Fibroblast of lung (primary cell): ENCODE measurements around the gene ACTRT2. TPM values are rescaled to one million over a fixed set of nuclear protein-coding genes. Genes with fewer than 3 reads are reported as not detected.
A peak's percentile ranks its signal among the peaks of the same experiment; 100 is the strongest.

Experiments used
- DNase-seq, 2 donors: peaks; one replicate each; pipeline versions ENCODE4 v3.0.0 to v3.0.0-alpha.2; 2010; ENCODE audit warnings: low read depth in 2 of 2
- H2AFZ ChIP-seq: 2 replicates; pipeline ENCODE4 v1.5.1; 2012; ENCODE audit warnings: low read length, control low read depth, inconsistent platforms
- H3K27ac ChIP-seq: 2 replicates; pipeline ENCODE4 v1.5.1; 2011; ENCODE audit warnings: low read length, control low read depth; ENCODE audit not compliant: insufficient read depth
- H3K27me3 ChIP-seq: 2 replicates; pipeline ENCODE4 v1.5.1; 2011; ENCODE audit warnings: mild to moderate bottlenecking, low read length; ENCODE audit not compliant: control insufficient read depth, insufficient read depth
- H3K36me3 ChIP-seq: 2 replicates; pipeline ENCODE4 v1.5.1; 2011; ENCODE audit warnings: low read length; ENCODE audit not compliant: control insufficient read depth, insufficient read depth
- H3K4me1 ChIP-seq: 2 replicates; pipeline ENCODE4 v1.5.1; 2011; ENCODE audit warnings: low read length; ENCODE audit not compliant: control insufficient read depth, insufficient read depth; ENCODE audit errors: extremely low read depth
- H3K4me2 ChIP-seq: 2 replicates; pipeline ENCODE4 v1.5.1; 2011; ENCODE audit warnings: low read length, control low read depth; ENCODE audit not compliant: insufficient read depth; ENCODE audit errors: extremely low read depth
- H3K4me3 ChIP-seq, 4 experiments: fragments of 200-600 bp in 1 of 4; sonication (generic) in 1 of 4; replicated peaks in 1 of 4; 2 replicates each; pipeline ENCODE4 v1.5.1; 2011 to 2016; ENCODE audit warnings: low read length in 4 of 4, low read depth in 3 of 4, mild to moderate bottlenecking in 3 of 4, control low read depth in 2 of 4, inconsistent platforms in 1 of 4, mixed read lengths in 1 of 4; ENCODE audit not compliant: insufficient read depth in 1 of 4; ENCODE audit errors: control extremely low read depth in 1 of 4
- H3K79me2 ChIP-seq: 2 replicates; pipeline ENCODE4 v1.5.1; 2012; ENCODE audit warnings: mild to moderate bottlenecking, low read length, inconsistent platforms; ENCODE audit not compliant: control insufficient read depth, insufficient read depth
- H3K9ac ChIP-seq: 2 replicates; pipeline ENCODE4 v1.5.1; 2011; ENCODE audit warnings: mild to moderate bottlenecking, low read length, control low read depth; ENCODE audit not compliant: insufficient read depth
- H3K9me3 ChIP-seq: 2 replicates; pipeline ENCODE4 v1.5.1; 2012; ENCODE audit warnings: low read depth, low read length; ENCODE audit not compliant: control insufficient read depth, insufficient read depth
- H4K20me1 ChIP-seq: 2 replicates; pipeline ENCODE4 v1.5.1; 2011; ENCODE audit warnings: low read length; ENCODE audit not compliant: control insufficient read depth, insufficient read depth; ENCODE audit errors: extremely low read depth
- EZH2 ChIP-seq: IDR thresholded peaks from 2 replicates; pipeline ENCODE4 v1.5.1; 2012; ENCODE audit warnings: low read length, control low read depth, mild to moderate bottlenecking; ENCODE audit errors: missing control alignments
- polyA plus RNA-seq, 2 donors: library from polyadenylated mRNA; depleted of rRNA in 1 of 2; stranded (reverse) in 1 of 2; unstranded in 1 of 2; fragments of >200 nt; gene quantifications; 2 replicates each; pipeline ENCODE4 v1.2.1, GENCODE V29; 2011 to 2012; ENCODE audit warnings: missing spikeins in 1 of 2
- total RNA-seq: library from RNA; depleted of rRNA; stranded (reverse); fragments of >200 nt; gene quantifications from 2 replicates; pipeline ENCODE4 v1.2.1, GENCODE V29; 2014
- TF ChIP-seq, protein P1 (sequence below), 2 donors: IDR thresholded peaks in 1 of 2; conservative IDR thresholded peaks in 1 of 2; 1 replicate in 1 of 2; 2 replicates in 1 of 2; pipeline ENCODE4 v1.5.1; 2011 to 2012; ENCODE audit warnings: low read length in 2 of 2, control low read depth in 1 of 2, inconsistent platforms in 1 of 2, low read depth in 1 of 2, mild to moderate bottlenecking in 1 of 2

ACTRT2 gene
- total and polyA plus RNA-seq, 2 donors (not counting 1 experiment from before 2014, with no cell fraction given): not detected

DNA sequence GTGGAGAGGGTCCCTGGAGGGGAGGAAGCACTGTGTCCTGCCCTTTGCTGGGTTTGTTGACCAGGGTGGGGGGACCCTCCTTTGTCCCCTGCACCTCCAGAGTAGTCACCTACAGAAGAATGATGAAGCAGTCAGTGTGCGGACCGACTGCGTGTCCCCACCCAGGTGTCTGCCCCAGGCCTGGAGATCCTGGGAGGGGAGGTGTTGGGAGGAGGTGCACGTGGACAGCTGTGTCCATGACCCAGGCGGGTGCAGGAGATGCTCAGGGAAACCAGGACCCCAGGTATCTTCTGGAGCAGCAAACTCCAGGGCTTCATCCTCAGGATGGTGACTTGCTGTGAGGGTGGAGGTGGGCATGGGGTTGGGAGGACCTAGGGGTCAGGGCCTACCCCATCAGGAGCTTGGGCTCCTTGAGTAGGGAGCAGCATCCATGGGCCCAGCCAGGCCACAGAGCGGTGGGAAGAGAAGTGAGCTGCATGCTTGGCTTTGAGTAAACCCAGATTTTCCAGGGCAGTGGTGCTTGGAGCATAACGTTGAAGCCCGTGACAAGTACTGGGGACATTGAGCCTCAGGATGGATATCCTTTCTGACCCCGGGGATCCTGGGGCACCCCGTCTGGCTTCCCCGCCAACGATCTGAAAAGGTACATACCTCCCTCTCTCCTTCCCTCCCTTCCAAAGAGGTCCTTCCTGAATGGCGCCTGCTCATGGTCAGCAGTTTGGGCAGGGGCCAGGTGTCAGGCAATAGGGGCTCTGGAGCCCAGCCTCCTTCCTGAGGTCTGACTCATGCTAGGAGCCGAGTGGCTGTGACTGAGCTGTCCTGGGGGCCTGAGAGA, 13.7 kb downstream of the ACTRT2 start:
- Histone ChIP-seq H3K9ac (no peak overlapping the region), H3K27ac (no peak overlapping the region), H3K36me3 (no peaks in the 10 kb centered on the region), H3K4me3 (no peak overlapping the region), H3K79me2 (no peaks in the 10 kb centered on the region), H3K4me1 (no peaks in the 10 kb centered on the region), H3K4me2 (no peak overlapping the region), H3K27me3 (no peaks in the 10 kb centered on the region), H2AFZ (no peak overlapping the region), H4K20me1 (no peaks in the 10 kb centered on the region), H3K9me3 (no peaks in the 10 kb centered on the region)
- TF ChIP-seq, protein P1, sequence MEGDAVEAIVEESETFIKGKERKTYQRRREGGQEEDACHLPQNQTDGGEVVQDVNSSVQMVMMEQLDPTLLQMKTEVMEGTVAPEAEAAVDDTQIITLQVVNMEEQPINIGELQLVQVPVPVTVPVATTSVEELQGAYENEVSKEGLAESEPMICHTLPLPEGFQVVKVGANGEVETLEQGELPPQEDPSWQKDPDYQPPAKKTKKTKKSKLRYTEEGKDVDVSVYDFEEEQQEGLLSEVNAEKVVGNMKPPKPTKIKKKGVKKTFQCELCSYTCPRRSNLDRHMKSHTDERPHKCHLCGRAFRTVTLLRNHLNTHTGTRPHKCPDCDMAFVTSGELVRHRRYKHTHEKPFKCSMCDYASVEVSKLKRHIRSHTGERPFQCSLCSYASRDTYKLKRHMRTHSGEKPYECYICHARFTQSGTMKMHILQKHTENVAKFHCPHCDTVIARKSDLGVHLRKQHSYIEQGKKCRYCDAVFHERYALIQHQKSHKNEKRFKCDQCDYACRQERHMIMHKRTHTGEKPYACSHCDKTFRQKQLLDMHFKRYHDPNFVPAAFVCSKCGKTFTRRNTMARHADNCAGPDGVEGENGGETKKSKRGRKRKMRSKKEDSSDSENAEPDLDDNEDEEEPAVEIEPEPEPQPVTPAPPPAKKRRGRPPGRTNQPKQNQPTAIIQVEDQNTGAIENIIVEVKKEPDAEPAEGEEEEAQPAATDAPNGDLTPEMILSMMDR (conservative IDR thresholded peaks at IDR 0.05 in 1 of 2, IDR thresholded peaks at IDR 0.05 in 1 of 2; ENCODE audit: low read depth in 1 of 2, low read length in 2 of 2): no peak
- TF ChIP-seq EZH2: no peak
- peak in 1 of 2 donors; percentile 1 for DNase-seq

DNA sequence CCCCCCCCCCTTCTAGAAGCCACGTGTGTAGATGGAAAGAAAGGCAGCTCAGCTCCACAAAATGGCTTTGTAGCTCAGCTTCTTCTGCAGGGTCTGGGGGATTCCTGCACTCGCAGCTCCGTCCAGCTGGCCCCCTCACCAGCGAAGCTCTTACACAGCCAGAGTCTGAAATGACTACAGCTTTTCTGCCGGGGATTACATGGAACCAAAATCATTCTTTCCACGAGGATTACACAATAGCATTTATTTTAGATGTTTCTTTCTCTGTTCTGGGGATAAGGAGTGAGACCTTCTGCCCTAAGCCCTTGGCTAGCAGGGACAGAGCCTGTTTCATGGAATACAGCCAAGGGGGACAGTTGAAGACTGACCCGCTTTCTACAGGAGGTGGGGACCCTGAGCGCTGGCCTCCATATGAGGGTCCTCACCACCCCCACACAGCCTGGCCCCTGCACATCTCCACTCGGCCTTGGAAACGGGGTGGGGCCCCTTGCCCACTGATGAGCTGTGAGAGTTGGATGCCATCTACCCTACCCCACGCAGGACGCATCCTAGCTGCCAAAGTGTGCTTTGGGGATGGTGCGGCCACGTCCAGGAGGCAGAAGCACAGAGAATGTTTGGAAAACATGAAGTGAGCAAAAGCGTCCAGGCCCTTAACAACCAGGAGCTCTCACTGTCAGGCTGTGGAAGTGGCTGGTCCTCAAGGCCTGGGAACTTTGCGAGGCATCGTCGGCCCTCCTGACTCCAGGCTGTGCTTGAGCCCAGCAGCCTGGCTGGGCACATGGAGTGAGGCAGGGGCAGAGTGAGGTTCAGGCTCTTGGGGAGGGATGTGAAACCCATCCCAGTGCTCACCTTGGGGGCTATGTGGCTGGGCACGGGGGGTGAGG, 14.5 kb downstream of the ACTRT2 start:
- H3K36me3 ChIP-seq: no peaks in the 10 kb centered on the region
- H3K4me3 ChIP-seq: no peak overlapping the region
- H4K20me1 ChIP-seq: no peaks in the 10 kb centered on the region
- no peak overlapping the region for H3K27ac ChIP-seq
- no peak overlapping the region for H3K9ac ChIP-seq
- no peak overlapping the region for H3K4me2 ChIP-seq
- H3K27me3 ChIP-seq: no peaks in the 10 kb centered on the region
- TF ChIP-seq, protein P1 (conservative IDR thresholded peaks at IDR 0.05 in 1 of 2, IDR thresholded peaks at IDR 0.05 in 1 of 2; ENCODE audit: low read depth in 1 of 2, low read length in 2 of 2): no peak
- no peak for TF ChIP-seq EZH2
- no peaks in the 10 kb centered on the region for H3K4me1 ChIP-seq
- DNase-seq: no peak
- no peak overlapping the region for H2AFZ ChIP-seq
- H3K79me2 ChIP-seq: no peaks in the 10 kb centered on the region
- H3K9me3 ChIP-seq: no peaks in the 10 kb centered on the region
